ENCODE results near the gene SQOR.

The SQOR gene

DNA sequence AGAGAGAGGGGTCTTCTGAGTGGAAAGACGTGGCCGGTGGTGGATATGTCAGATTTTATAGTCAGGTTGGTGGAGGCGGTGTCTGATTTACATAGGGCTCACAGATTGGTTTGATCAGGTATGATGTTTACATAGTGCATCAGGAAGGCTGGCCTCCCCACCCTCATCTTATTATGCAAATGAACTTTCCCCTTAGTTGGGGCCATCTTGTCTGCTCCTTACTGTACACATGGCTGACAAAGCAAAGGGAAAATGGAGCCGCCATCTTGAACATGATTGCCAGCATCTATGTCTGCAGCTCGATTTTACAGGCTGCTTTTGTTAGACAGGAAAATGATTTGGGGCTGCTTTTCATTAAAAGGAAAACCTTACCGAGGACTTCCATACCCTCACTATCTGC is 19.9 kb downstream of the SQOR start:
- no peaks in the 10 kb centered on the region for H3K9me3 ChIP-seq
- peak overlapping the region; percentile 83 for H3K27ac ChIP-seq
- no peaks in the 10 kb centered on the region for H3K27me3 ChIP-seq
- no peak overlapping the region for H3K4me3 ChIP-seq (ENCODE audit: low read depth in 1 of 2, low read length in 1 of 2)
- no peak for TF ChIP-seq CTCF (IDR thresholded peaks at IDR 0.05)
- H3K36me3 ChIP-seq = peaks cover 16% of the 10 kb centered on the region
- H3K4me1 ChIP-seq (ENCODE audit: control insufficient read depth in 1 of 2, insufficient read depth in 1 of 2, low read depth in 1 of 2, low read length in 1 of 2) = peaks cover 42 to 49% of the 10 kb centered on the region in 2 experiments

GRCh38 chr15:45657254-45657653 is 22.4 kb downstream of the SQOR start:
- Histone ChIP-seq H3K27me3 (no peaks in the 10 kb centered on the region), H3K27ac (no peak overlapping the region), H3K36me3 (peaks cover 39% of the 10 kb centered on the region), H3K4me3 (ENCODE audit: low read depth in 1 of 2, low read length in 1 of 2) (no peak overlapping the region), H3K4me1 (ENCODE audit: control insufficient read depth in 1 of 2, insufficient read depth in 1 of 2, low read depth in 1 of 2, low read length in 1 of 2) (peaks cover 31 to 32% of the 10 kb centered on the region in 2 experiments), H3K9me3 (no peaks in the 10 kb centered on the region)
- TF ChIP-seq CTCF (IDR thresholded peaks at IDR 0.05) = no peak

DNA sequence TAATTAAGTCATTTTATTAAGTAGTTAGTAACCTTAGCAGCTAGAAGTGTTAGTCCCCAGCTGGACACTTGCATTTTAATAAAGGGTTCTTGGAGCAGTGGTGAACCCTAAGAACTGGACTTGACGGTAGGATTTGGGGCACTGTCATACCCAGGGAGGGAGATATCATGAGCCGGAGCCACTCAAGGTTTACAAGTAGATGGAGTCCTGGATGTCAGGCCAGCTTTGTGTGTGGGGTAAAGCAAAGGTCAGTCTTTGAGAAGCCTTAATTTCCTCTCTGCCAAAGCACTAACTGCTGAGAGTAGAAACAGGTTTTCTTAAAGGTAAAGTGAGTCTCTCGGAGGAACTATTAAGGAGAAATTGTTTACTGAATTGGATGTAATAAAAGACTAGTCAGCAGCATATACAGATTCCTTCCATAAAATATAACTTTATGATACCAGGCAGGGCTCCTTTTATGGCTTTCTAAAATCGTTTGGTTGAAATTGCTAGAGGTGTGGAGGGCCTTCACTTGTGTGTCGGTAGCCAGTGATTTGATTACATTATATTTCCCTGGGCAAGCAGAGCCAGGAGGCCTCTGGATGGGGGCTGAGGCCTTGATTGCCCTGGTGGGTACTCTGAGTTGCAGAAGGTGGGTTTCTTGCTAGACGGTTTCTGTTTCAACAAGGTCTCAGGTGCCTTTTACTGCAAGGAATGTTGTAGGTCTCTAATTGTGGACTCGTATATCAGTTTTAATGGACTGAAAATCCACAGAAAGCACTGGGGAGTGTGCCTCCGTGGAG is 23.1 kb downstream of the SQOR start:
- Histone ChIP-seq H3K4me3 (ENCODE audit: low read depth in 1 of 2, low read length in 1 of 2) (no peak overlapping the region), H3K9me3 (no peaks in the 10 kb centered on the region), H3K4me1 (ENCODE audit: control insufficient read depth in 1 of 2, insufficient read depth in 1 of 2, low read depth in 1 of 2, low read length in 1 of 2) (peaks cover 25 to 30% of the 10 kb centered on the region in 2 experiments), H3K27ac (no peak overlapping the region), H3K27me3 (no peaks in the 10 kb centered on the region), H3K36me3 (peaks cover 46% of the 10 kb centered on the region)
- TF ChIP-seq CTCF (IDR thresholded peaks at IDR 0.05) = no peak

DNA sequence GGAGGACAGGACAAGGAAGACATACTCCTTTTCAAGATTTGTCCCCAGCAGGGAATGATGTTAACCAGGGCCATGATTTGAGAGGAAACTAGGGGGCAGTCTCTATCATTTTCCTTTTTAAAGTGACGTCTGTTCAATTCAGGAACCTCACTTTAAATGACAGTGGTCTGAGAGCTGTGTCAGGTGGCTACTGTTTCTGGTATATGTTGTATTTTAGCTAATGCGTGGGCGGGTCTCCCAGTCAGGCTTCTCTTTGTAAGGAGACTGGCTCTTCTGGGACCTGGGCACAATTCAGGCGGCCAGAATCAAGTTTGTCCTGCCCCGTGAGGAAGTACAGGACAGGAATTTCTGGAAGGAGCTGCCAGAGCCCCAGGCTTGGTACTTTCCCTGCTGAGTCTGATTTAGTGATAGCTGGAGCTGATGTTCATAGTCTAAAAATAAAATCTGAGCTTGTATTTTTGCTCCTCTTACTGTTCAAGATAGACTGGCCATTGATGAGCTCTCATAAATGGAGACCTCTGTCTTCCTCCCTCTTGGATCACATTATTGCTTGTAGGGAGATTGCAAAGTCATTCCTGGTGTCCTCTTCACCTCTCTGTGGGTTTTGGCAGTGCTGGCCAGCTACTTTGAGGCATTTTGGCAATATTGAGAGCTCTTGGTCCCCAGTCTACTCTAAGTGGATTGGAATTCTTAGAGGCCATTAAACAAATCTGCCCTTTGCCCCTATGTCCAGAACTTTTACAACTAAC is 25.6 kb downstream of the SQOR start:
- Histone ChIP-seq H3K36me3 (peaks cover 70% of the 10 kb centered on the region), H3K4me1 (ENCODE audit: control insufficient read depth in 1 of 2, insufficient read depth in 1 of 2, low read depth in 1 of 2, low read length in 1 of 2) (peaks cover under 1 to 7% of the 10 kb centered on the region in 2 experiments), H3K27ac (peak overlapping the region; percentile 4), H3K4me3 (ENCODE audit: low read depth in 1 of 2, low read length in 1 of 2) (no peak overlapping the region), H3K27me3 (no peaks in the 10 kb centered on the region), H3K9me3 (no peaks in the 10 kb centered on the region)
- no peak for TF ChIP-seq CTCF (IDR thresholded peaks at IDR 0.05)

GRCh38 chr15:45662375-45662774 is 27.5 kb downstream of the SQOR start:
- H3K27me3 ChIP-seq = no peaks in the 10 kb centered on the region
- no peak overlapping the region for H3K27ac ChIP-seq
- H3K4me1 ChIP-seq (ENCODE audit: control insufficient read depth in 1 of 2, insufficient read depth in 1 of 2, low read depth in 1 of 2, low read length in 1 of 2) = peaks cover 0 to 3% of the 10 kb centered on the region in 2 experiments
- TF ChIP-seq CTCF (IDR thresholded peaks at IDR 0.05) = no peak
- H3K4me3 ChIP-seq (ENCODE audit: low read depth in 1 of 2, low read length in 1 of 2) = no peak overlapping the region
- no peaks in the 10 kb centered on the region for H3K9me3 ChIP-seq
- peaks cover 82% of the 10 kb centered on the region for H3K36me3 ChIP-seq

Measured in neutrophil (primary cell).